GM23248 (cell line): ENCODE data around the gene TTC28. TPM values are rescaled to one million over a fixed set of nuclear protein-coding genes. Genes with fewer than 3 reads are reported as not detected.
A peak's percentile ranks its signal among the peaks of the same experiment; 100 is the strongest.

Experiments used
- DNase-seq: peaks from one replicate; pipeline ENCODE4 v3.0.0-alpha.2; 2015
- H2AFZ ChIP-seq: fragments of 200-600 bp; sonication (generic); 2 replicates; pipeline ENCODE4 v1.6.1; 2016; ENCODE audit warnings: antibody characterized with exemption
- H3F3A ChIP-seq: fragments of 200-600 bp; sonication (generic); 2 replicates; pipeline ENCODE4 v1.6.1; 2016; ENCODE audit warnings: mild to moderate bottlenecking, antibody characterized with exemption, mixed run types; ENCODE audit not compliant: insufficient read depth
- H3K27ac ChIP-seq: fragments of 200-600 bp; sonication (generic); 2 replicates; pipeline ENCODE4 v1.5.1; 2016; ENCODE audit warnings: mild to moderate bottlenecking
- H3K27me3 ChIP-seq: fragments of 200-600 bp; sonication (generic); replicated peaks from 2 replicates; pipeline ENCODE4 v1.6.1; 2016; ENCODE audit warnings: mild to moderate bottlenecking; ENCODE audit not compliant: insufficient read depth
- H3K36me3 ChIP-seq: fragments of 200-600 bp; sonication (generic); 2 replicates; pipeline ENCODE4 v1.6.1; 2016; ENCODE audit warnings: low read depth, mild to moderate bottlenecking
- H3K4me1 ChIP-seq: fragments of 200-600 bp; sonication (generic); 2 replicates; pipeline ENCODE4 v1.6.1; 2016; ENCODE audit warnings: mild to moderate bottlenecking; ENCODE audit not compliant: insufficient read depth
- H3K4me2 ChIP-seq: fragments of 200-600 bp; sonication (generic); one replicate; pipeline ENCODE4 v1.6.1; 2016; ENCODE audit warnings: mild to moderate bottlenecking; ENCODE audit not compliant: unreplicated experiment
- H3K4me3 ChIP-seq: fragments of 200-600 bp; sonication (generic); 2 replicates; pipeline ENCODE4 v1.5.1; 2016; ENCODE audit warnings: mild to moderate bottlenecking
- H3K79me2 ChIP-seq: fragments of 200-600 bp; sonication (generic); 2 replicates; pipeline ENCODE4 v1.6.1; 2016; ENCODE audit warnings: mild to moderate bottlenecking; ENCODE audit not compliant: insufficient read depth
- H3K9ac ChIP-seq: fragments of 200-600 bp; sonication (generic); 2 replicates; pipeline ENCODE4 v1.6.1; 2016; ENCODE audit warnings: mild to moderate bottlenecking
- H3K9me2 ChIP-seq: fragments of 200-600 bp; sonication (generic); 2 replicates; pipeline ENCODE4 v1.6.1; 2016; ENCODE audit warnings: mixed run types, mild to moderate bottlenecking, moderate library complexity; ENCODE audit not compliant: insufficient read depth
- H3K9me3 ChIP-seq: fragments of 200-600 bp; sonication (generic); one replicate; pipeline ENCODE4 v1.6.1; 2017; ENCODE audit warnings: low read depth
- H4K20me1 ChIP-seq: fragments of 200-600 bp; sonication (generic); 2 replicates; pipeline ENCODE4 v1.6.0; 2016; ENCODE audit not compliant: insufficient read depth
- EZH2 ChIP-seq: fragments of 200-600 bp; sonication (generic); IDR thresholded peaks from 2 replicates; pipeline ENCODE4 v1.6.1; 2018; ENCODE audit warnings: antibody characterized with exemption, mild to moderate bottlenecking; ENCODE audit not compliant: insufficient read depth, poor library complexity, severe bottlenecking
- EZH2phosphoT487 ChIP-seq: fragments of 200-600 bp; sonication (generic); IDR thresholded peaks from 2 replicates; pipeline ENCODE4 v1.6.1; 2018; ENCODE audit warnings: antibody characterized with exemption, moderate library complexity, mild to moderate bottlenecking, low read depth; ENCODE audit not compliant: insufficient read depth
- WGBS, 2 experiments: methylation state at CpG; one replicate each; pipeline ENCODE4 v1.1.6; 2015 to 2017; ENCODE audit warnings: low lambda C conversion rate in 2 of 2, low coverage in 1 of 2; ENCODE audit errors: missing lambda C conversion rate in 2 of 2; 5-methylcytosine and 5-hydroxymethylcytosine counted together
- in situ Hi-C: fragments of 300-500 bp; cut with MboI; formaldehyde crosslinking; loops from 2 replicates; pipeline ENCODE4 v1.15.0; 2020
- polyA plus RNA-seq: library from polyadenylated mRNA; unstranded; fragments of >200 nt; fragmentation: Nextera tagmentation; extraction: Ambion mirVana; gene quantifications from 2 replicates; pipeline ENCODE4 v1.2.1, GENCODE V29; 2016
- total RNA-seq: library from RNA; depleted of rRNA; stranded (reverse); fragments of >200 nt; shearing (Covaris generic); gene quantifications from 2 replicates; pipeline ENCODE4 v1.2.3, GENCODE V29; 2014

The TTC28 gene
- total and polyA plus RNA-seq, 2 experiments from 2014 or later = 12.5 to 41.9 TPM

DNA sequence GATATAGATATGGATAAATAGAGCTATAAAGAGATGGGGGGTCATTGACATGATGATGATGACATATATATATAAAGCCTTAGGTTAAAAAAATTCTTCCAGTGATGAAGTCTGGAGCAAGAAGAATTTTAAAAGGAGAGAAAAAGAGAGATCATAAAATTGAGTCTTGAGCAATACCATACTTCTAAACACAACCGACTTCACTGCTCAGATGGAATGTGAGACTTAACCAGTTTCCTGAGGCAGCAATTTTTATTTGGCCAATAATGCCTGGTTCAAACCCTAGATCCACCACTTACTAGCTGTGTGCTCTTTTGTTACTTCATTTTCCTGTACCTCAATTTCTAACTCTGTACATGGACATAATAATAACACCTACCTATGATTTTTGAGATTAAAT is 229.5 kb downstream of the TTC28 start:
- H3K9me3 ChIP-seq = no peaks in the 10 kb centered on the region
- WGBS, 2 experiments = 53 to 55% methylated on average over 1 of the region's 1 CpG
- H3K9ac ChIP-seq = no peak overlapping the region
- H3K27ac ChIP-seq = no peak overlapping the region
- no peaks in the 10 kb centered on the region for H3K79me2 ChIP-seq
- H3K4me1 ChIP-seq = no peaks in the 10 kb centered on the region
- no peak overlapping the region for H3K4me2 ChIP-seq
- no peaks in the 10 kb centered on the region for H3K9me2 ChIP-seq
- DNase-seq = no peak
- H3F3A ChIP-seq = no peaks in the 10 kb centered on the region
- H3K36me3 ChIP-seq = no peaks in the 10 kb centered on the region
- no peak overlapping the region for H3K4me3 ChIP-seq
- no peaks in the 10 kb centered on the region for H4K20me1 ChIP-seq
- no peaks in the 10 kb centered on the region for H3K27me3 ChIP-seq
- no peak overlapping the region for H2AFZ ChIP-seq
- no peak for TF ChIP-seq EZH2
- no peak for TF ChIP-seq EZH2phosphoT487
- in situ Hi-C loops = no loop called here

DNA sequence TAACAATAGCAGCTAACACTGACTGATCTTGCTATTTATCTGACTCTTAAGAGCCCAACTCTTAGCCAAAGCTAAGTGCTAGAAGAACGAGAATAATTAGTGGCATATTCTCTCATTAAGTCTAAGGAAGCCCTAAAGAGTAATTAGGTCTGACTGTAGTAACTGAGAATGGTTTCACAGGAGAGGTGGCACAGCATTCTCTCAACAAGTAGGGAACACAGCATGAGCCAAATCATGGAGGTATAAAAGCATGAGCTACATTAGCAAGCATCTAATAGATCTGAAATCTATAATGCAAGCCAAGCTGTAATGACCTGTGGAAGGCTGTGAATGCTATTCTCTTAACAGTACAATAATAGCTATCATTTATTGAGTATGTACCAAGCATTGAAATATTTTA is 230.6 kb downstream of the TTC28 start:
- in situ Hi-C loops = no loop called here
- WGBS, 2 experiments = 88 to 100% methylated on average over 1 of the region's 1 CpG
- H3K79me2 ChIP-seq = no peaks in the 10 kb centered on the region
- H3K9ac ChIP-seq = no peak overlapping the region
- DNase-seq = no peak
- H3K4me2 ChIP-seq = no peak overlapping the region
- H3K4me1 ChIP-seq = peaks cover 9% of the 10 kb centered on the region; the same call in 1 of the 2 replicates
- no peaks in the 10 kb centered on the region for H3F3A ChIP-seq
- no peak for TF ChIP-seq EZH2
- TF ChIP-seq EZH2phosphoT487 = no peak
- H3K27ac ChIP-seq = no peak overlapping the region
- H3K36me3 ChIP-seq = no peaks in the 10 kb centered on the region
- no peaks in the 10 kb centered on the region for H3K9me3 ChIP-seq
- H3K27me3 ChIP-seq = no peaks in the 10 kb centered on the region
- no peaks in the 10 kb centered on the region for H4K20me1 ChIP-seq
- H3K9me2 ChIP-seq = no peaks in the 10 kb centered on the region
- H2AFZ ChIP-seq = no peak overlapping the region
- no peak overlapping the region for H3K4me3 ChIP-seq

DNA sequence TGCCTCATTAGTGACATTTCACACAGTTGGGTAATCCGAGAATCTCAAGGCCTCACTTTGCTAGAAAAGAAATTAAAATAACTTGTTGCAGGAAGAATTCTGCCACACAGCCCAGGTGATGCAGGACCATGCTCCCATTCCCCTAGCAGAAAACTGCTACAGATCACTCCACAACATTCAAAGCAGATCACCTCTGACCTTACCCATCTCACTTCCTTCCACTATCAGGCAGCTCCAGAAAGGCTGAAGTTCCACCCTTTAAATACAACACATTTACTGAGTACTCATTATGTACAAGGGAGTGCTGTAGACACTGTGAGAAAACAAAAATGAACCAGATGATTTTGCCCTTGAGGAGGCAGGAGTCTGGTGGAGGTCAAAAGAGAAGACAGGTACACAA is 231.0 kb downstream of the TTC28 start:
- Histone ChIP-seq H3K79me2 (no peaks in the 10 kb centered on the region), H3K27me3 (no peaks in the 10 kb centered on the region), H4K20me1 (no peaks in the 10 kb centered on the region), H3K4me3 (no peak overlapping the region), H3K4me2 (no peak overlapping the region), H3F3A (no peaks in the 10 kb centered on the region), H2AFZ (no peak overlapping the region), H3K9me2 (no peaks in the 10 kb centered on the region), H3K36me3 (no peaks in the 10 kb centered on the region), H3K4me1 (peaks cover 14% of the 10 kb centered on the region; the same call in 1 of the 2 replicates), H3K9ac (no peak overlapping the region), H3K9me3 (no peaks in the 10 kb centered on the region), H3K27ac (no peak overlapping the region)
- 93 to 94% methylated on average over 1 of the region's 1 CpG for WGBS, 2 experiments
- in situ Hi-C loops = no loop called here
- DNase-seq = no peak
- TF ChIP-seq EZH2 (no peak), EZH2phosphoT487 (no peak)

DNA sequence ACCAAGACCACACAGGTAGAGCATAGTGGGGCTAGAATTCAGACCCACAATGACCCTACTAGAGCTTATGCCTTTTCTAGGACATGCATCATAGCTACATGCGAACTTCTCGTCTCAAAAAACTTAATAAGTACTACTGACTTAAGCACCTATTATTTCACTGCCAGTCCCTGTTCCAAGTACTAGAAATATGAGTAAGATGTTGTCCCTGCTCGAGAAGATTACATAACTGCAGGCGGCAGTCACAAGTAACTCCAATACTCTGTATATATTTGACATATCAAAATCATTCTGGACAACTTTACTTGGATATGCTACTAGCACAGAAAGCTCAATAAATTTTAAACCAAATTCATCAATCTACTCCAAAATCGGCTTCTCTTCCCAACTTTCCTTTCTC is 235.0 kb downstream of the TTC28 start:
- no peaks in the 10 kb centered on the region for H3K36me3 ChIP-seq
- no peak overlapping the region for H3K9ac ChIP-seq
- H3K9me2 ChIP-seq = no peaks in the 10 kb centered on the region
- no peak for TF ChIP-seq EZH2
- TF ChIP-seq EZH2phosphoT487 = no peak
- no peaks in the 10 kb centered on the region for H4K20me1 ChIP-seq
- no peak overlapping the region for H3K4me2 ChIP-seq
- H3K4me3 ChIP-seq = no peak overlapping the region
- H3K4me1 ChIP-seq = peaks cover 32% of the 10 kb centered on the region
- no peaks in the 10 kb centered on the region for H3K9me3 ChIP-seq
- H2AFZ ChIP-seq = no peak overlapping the region
- in situ Hi-C loops = no loop called here
- 27 to 31% methylated on average over 5 of the region's 5 CpGs for WGBS, 2 experiments
- peak; percentile 43 for DNase-seq
- no peaks in the 10 kb centered on the region for H3K27me3 ChIP-seq
- H3K27ac ChIP-seq = no peak overlapping the region
- H3K79me2 ChIP-seq = peaks cover 25% of the 10 kb centered on the region
- peaks cover 24% of the 10 kb centered on the region for H3F3A ChIP-seq

DNA sequence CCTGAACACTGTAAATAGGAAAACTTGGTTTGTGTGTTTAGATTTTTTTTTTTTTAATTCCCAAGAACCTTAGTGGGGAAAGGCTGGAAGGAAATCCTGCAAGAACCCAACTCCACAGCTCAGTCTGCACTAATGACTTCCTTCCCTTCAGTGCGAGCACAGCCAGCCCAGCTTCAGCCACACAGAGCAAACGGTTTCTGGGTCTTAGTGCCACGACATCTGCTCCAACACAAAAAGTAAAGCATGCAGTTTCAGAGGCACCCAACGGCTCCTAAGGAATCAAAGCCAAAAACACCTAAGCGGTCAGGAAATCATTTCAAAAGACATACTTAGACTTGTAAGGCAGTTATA is 236.1 kb downstream of the TTC28 start:
- Histone ChIP-seq H3K4me1 (peaks cover 32% of the 10 kb centered on the region), H3K36me3 (no peaks in the 10 kb centered on the region), H4K20me1 (no peaks in the 10 kb centered on the region), H3K4me2 (peak overlapping the region; percentile 95), H3K27me3 (no peaks in the 10 kb centered on the region), H3K9me2 (no peaks in the 10 kb centered on the region; the same call in 1 of the 2 replicates), H3F3A (peaks cover 24% of the 10 kb centered on the region), H3K79me2 (peaks cover 37% of the 10 kb centered on the region), H2AFZ (peak overlapping the region; percentile 83), H3K27ac (peak overlapping the region; percentile 78), H3K4me3 (peak overlapping the region; percentile 86), H3K9me3 (no peaks in the 10 kb centered on the region), H3K9ac (peak overlapping the region; percentile 86)
- peak; percentile 86 for DNase-seq
- no peak for TF ChIP-seq EZH2phosphoT487
- no peak for TF ChIP-seq EZH2
- 2 to 6% methylated on average over 5 of the region's 5 CpGs for WGBS, 2 experiments
- in situ Hi-C loops = no loop called here
